Measurements from ENCODE around the gene USP19.

DNA sequence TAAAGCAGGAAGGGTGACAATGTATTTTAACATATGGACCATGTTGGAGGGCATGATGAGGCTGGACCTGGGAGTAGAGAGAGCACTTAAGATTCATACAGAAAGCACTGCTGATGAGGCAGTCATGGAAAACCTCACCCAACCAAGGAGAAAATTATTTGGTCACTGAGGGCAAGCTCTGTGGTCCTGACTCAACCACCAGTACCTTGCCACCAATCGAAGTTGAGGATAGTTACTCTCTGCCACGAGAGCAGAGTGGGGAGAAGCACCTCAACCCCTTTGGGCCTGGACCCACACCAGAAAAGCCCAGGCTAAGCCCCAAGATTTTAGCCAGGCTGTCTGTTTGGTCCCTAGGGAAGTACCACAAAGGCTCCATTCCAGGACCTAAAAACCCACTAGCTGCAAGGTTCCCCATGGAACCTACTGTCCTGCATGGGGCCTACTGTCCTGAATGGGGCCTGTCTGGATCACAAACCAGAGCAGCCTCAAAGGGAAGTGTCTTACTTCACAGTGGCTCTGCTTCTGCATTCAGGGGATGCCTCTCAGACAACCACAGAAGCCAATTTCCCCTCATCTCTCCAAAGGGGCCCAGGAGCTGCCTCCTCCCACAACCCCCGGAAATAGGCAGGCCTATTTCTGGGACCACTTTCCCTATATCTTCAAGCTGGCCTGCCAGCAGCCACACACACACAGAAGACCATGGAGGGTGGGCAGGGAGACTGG lies 41.3 kb upstream of the USP19 start:
- TF ChIP-seq, protein P1, sequence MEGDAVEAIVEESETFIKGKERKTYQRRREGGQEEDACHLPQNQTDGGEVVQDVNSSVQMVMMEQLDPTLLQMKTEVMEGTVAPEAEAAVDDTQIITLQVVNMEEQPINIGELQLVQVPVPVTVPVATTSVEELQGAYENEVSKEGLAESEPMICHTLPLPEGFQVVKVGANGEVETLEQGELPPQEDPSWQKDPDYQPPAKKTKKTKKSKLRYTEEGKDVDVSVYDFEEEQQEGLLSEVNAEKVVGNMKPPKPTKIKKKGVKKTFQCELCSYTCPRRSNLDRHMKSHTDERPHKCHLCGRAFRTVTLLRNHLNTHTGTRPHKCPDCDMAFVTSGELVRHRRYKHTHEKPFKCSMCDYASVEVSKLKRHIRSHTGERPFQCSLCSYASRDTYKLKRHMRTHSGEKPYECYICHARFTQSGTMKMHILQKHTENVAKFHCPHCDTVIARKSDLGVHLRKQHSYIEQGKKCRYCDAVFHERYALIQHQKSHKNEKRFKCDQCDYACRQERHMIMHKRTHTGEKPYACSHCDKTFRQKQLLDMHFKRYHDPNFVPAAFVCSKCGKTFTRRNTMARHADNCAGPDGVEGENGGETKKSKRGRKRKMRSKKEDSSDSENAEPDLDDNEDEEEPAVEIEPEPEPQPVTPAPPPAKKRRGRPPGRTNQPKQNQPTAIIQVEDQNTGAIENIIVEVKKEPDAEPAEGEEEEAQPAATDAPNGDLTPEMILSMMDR (IDR thresholded peaks at IDR 0.05), result no peak
- no peak for TF ChIP-seq POLR2A (IDR thresholded peaks at IDR 0.05)

All from lower leg skin (tissue), 3 donors.